ENCODE measurements around the gene GFRA4. TPM values are rescaled to one million over a fixed set of nuclear protein-coding genes. Genes with fewer than 3 reads are reported as not detected.

Gene GFRA4
- total and polyA plus RNA-seq, 2 experiments from 2014 or later = not detected

GRCh38 chr20:3670945-3671344, 7.7 kb upstream of the GFRA4 start:
- H3K27ac ChIP-seq = no peak overlapping the region
- H2AFZ ChIP-seq = no peak overlapping the region
- H3K27me3 ChIP-seq (replicated peaks; ENCODE audit: insufficient read depth) = no peaks in the 10 kb centered on the region
- in situ Hi-C loops (cut with MboI) = no loop called here
- H3K79me2 ChIP-seq (ENCODE audit: insufficient read depth) = no peaks in the 10 kb centered on the region
- TF ChIP-seq EZH2phosphoT487 (IDR thresholded peaks at IDR 0.05; ENCODE audit: insufficient read depth, low read depth) = no peak
- TF ChIP-seq EZH2 (IDR thresholded peaks at IDR 0.05; ENCODE audit: insufficient read depth, poor library complexity, severe bottlenecking) = no peak
- no peaks in the 10 kb centered on the region for H3K36me3 ChIP-seq (ENCODE audit: low read depth)
- no peaks in the 10 kb centered on the region for H3K9me2 ChIP-seq (ENCODE audit: insufficient read depth)
- H3F3A ChIP-seq (ENCODE audit: insufficient read depth) = no peaks in the 10 kb centered on the region
- H3K4me2 ChIP-seq (ENCODE audit: unreplicated experiment) = no peak overlapping the region
- H3K9ac ChIP-seq = no peak overlapping the region
- no peaks in the 10 kb centered on the region for H3K9me3 ChIP-seq (ENCODE audit: low read depth)
- peaks cover 8% of the 10 kb centered on the region; the same call in 1 of the 2 replicates for H3K4me1 ChIP-seq (ENCODE audit: insufficient read depth)
- H3K4me3 ChIP-seq = no peak overlapping the region
- WGBS, 2 experiments (ENCODE audit: low coverage in 1 of 2, low lambda C conversion rate in 2 of 2, missing lambda C conversion rate in 2 of 2) = 81 to 90% methylated on average over 9 to 10 of the region's 10 CpGs
- no peaks in the 10 kb centered on the region for H4K20me1 ChIP-seq (ENCODE audit: insufficient read depth)
- no peak for DNase-seq

GRCh38 chr20:3670511-3670910, 7.3 kb upstream of the GFRA4 start:
- Histone ChIP-seq H2AFZ (no peak overlapping the region), H3K4me2 (ENCODE audit: unreplicated experiment) (no peak overlapping the region), H3K36me3 (ENCODE audit: low read depth) (no peaks in the 10 kb centered on the region), H3K4me1 (ENCODE audit: insufficient read depth) (peaks cover 8% of the 10 kb centered on the region; the same call in 1 of the 2 replicates), H3K4me3 (no peak overlapping the region), H3K79me2 (ENCODE audit: insufficient read depth) (no peaks in the 10 kb centered on the region), H3K27me3 (replicated peaks; ENCODE audit: insufficient read depth) (no peaks in the 10 kb centered on the region), H3K9me2 (ENCODE audit: insufficient read depth) (no peaks in the 10 kb centered on the region), H3K9me3 (ENCODE audit: low read depth) (no peaks in the 10 kb centered on the region), H4K20me1 (ENCODE audit: insufficient read depth) (no peaks in the 10 kb centered on the region), H3K27ac (no peak overlapping the region), H3K9ac (no peak overlapping the region), H3F3A (ENCODE audit: insufficient read depth) (no peaks in the 10 kb centered on the region)
- WGBS, 2 experiments (ENCODE audit: low coverage in 1 of 2, low lambda C conversion rate in 2 of 2, missing lambda C conversion rate in 2 of 2) = 52 to 54% methylated on average over 6 of the region's 6 CpGs
- DNase-seq = peak; percentile 79
- TF ChIP-seq EZH2phosphoT487 (IDR thresholded peaks at IDR 0.05; ENCODE audit: insufficient read depth, low read depth) = no peak
- no peak for TF ChIP-seq EZH2 (IDR thresholded peaks at IDR 0.05; ENCODE audit: insufficient read depth, poor library complexity, severe bottlenecking)
- in situ Hi-C loops (cut with MboI) = no loop called here

GRCh38 chr20:3669710-3670367, 6.6 kb upstream of the GFRA4 start:
- H3K4me1 ChIP-seq (ENCODE audit: insufficient read depth) = peaks cover 8% of the 10 kb centered on the region; the same call in 1 of the 2 replicates
- no peak overlapping the region for H3K4me3 ChIP-seq
- H3K9me3 ChIP-seq (ENCODE audit: low read depth) = no peaks in the 10 kb centered on the region
- DNase-seq = peak; percentile 24
- no peak overlapping the region for H3K4me2 ChIP-seq (ENCODE audit: unreplicated experiment)
- no peaks in the 10 kb centered on the region for H3K9me2 ChIP-seq (ENCODE audit: insufficient read depth)
- H3K27me3 ChIP-seq (replicated peaks; ENCODE audit: insufficient read depth) = no peaks in the 10 kb centered on the region
- H3K9ac ChIP-seq = no peak overlapping the region
- no peaks in the 10 kb centered on the region for H3F3A ChIP-seq (ENCODE audit: insufficient read depth)
- in situ Hi-C loops (cut with MboI) = no loop called here
- H2AFZ ChIP-seq = no peak overlapping the region
- H4K20me1 ChIP-seq (ENCODE audit: insufficient read depth) = no peaks in the 10 kb centered on the region
- H3K36me3 ChIP-seq (ENCODE audit: low read depth) = no peaks in the 10 kb centered on the region
- no peak overlapping the region for H3K27ac ChIP-seq
- TF ChIP-seq EZH2 (IDR thresholded peaks at IDR 0.05; ENCODE audit: insufficient read depth, poor library complexity, severe bottlenecking) (no peak), EZH2phosphoT487 (IDR thresholded peaks at IDR 0.05; ENCODE audit: insufficient read depth, low read depth) (no peak)
- H3K79me2 ChIP-seq (ENCODE audit: insufficient read depth) = no peaks in the 10 kb centered on the region
- WGBS, 2 experiments (ENCODE audit: low coverage in 1 of 2, low lambda C conversion rate in 2 of 2, missing lambda C conversion rate in 2 of 2) = 79 to 81% methylated on average over 12 to 13 of the region's 13 CpGs

GRCh38 chr20:3667434-3668037, 4.3 kb upstream of the GFRA4 start:
- no peaks in the 10 kb centered on the region for H3K9me2 ChIP-seq (ENCODE audit: insufficient read depth)
- in situ Hi-C loops (cut with MboI) = no loop called here
- H3F3A ChIP-seq (ENCODE audit: insufficient read depth) = 0 out of 2 replicates have a peak, but pooled peaks cover 4% of the 10 kb centered on the region
- no peak overlapping the region for H3K27ac ChIP-seq
- no peaks in the 10 kb centered on the region for H4K20me1 ChIP-seq (ENCODE audit: insufficient read depth)
- DNase-seq = peak; percentile 24
- H3K4me2 ChIP-seq (ENCODE audit: unreplicated experiment) = no peak overlapping the region
- TF ChIP-seq EZH2 (IDR thresholded peaks at IDR 0.05; ENCODE audit: insufficient read depth, poor library complexity, severe bottlenecking) (no peak), EZH2phosphoT487 (IDR thresholded peaks at IDR 0.05; ENCODE audit: insufficient read depth, low read depth) (no peak)
- H2AFZ ChIP-seq = no peak overlapping the region
- 0 out of 2 replicates have a peak, but pooled peaks cover 4% of the 10 kb centered on the region for H3K27me3 ChIP-seq (replicated peaks; ENCODE audit: insufficient read depth)
- no peak overlapping the region for H3K4me3 ChIP-seq
- H3K9me3 ChIP-seq (ENCODE audit: low read depth) = no peaks in the 10 kb centered on the region
- no peaks in the 10 kb centered on the region for H3K79me2 ChIP-seq (ENCODE audit: insufficient read depth)
- WGBS, 2 experiments (ENCODE audit: low coverage in 1 of 2, low lambda C conversion rate in 2 of 2, missing lambda C conversion rate in 2 of 2) = 83 to 89% methylated on average over 8 of the region's 8 CpGs
- H3K9ac ChIP-seq = no peak overlapping the region
- peaks cover 8% of the 10 kb centered on the region; the same call in 1 of the 2 replicates for H3K4me1 ChIP-seq (ENCODE audit: insufficient read depth)
- H3K36me3 ChIP-seq (ENCODE audit: low read depth) = no peaks in the 10 kb centered on the region
